GM10847 (cell line): ENCODE measurements around the gene AK8.

Source experiments
- POLR2A ChIP-seq: IDR thresholded peaks from 2 replicates; pipeline ENCODE4 v1.6.1; 2011; ENCODE audit not compliant: insufficient read length; ENCODE audit errors: extremely low read depth

Gene AK8

DNA sequence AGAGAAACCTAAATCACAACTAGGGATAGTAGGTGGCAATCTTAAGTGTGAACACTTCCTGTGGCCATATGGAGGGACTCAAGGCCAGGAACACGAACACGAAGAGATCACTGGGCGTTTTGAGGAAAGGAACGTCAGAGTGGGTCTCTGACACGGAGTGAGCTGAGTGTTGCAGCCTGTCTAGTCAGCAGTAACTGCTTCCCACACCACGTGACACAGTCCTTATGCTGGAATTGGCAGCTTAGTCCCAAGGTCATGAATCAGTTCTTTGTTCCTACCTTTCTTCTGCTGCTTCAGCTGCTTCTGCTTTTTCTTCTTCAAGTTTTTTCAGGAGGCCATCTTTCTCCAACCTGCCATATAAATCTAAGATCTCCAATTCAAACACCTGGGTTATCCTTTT, 18.8 kb upstream of the AK8 start:
- TF ChIP-seq POLR2A, result no peak

- no peak for TF ChIP-seq POLR2A
Observed at GRCh38 chr9:132896264-132896663, 18.2 kb upstream of the AK8 start.

DNA sequence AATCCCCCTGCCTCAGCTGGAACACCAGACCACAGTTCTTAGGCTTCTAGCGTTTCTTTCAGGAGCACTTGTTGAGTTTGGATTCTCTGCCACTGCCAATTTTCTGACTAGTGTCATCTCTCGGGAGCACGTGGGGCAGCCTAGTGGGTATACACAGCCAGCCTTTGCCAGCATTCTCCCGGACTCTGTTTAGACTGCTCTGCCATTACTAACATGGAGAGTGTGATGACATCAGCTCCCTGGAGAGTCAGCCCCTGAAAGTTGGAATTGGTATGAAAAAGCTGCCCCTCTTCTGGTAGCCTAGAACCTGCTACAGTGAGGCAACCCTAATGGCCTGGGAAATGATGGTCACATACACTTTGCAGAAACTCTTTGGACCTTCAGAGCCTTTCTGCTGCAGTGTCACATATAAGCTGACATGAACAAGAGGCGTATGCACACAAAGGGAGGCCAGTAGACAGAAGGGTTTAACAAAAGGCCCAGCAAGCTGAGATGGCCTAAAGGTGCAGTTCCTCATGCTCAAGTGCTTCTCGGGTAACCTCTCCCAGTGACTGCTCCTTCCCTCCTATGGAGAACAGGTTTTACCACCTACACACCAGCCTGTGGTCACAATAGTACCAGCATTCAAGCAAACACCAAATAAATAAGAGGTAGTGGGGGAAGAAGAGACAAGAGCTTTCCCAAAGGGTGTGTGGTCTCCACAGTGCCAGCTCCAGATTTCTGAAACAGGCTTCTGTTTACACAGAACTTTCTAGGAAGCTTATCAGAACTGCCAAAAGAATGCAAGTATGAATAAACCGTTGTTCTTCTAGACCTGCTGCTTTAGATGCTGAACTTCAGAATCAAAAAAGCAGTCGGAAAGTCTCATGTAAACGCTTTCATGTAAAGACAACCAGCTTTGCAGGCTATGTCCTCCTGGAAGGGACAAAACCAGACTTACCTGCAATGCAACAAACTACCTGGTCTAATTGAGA, 17.1 kb upstream of the AK8 start:
- TF ChIP-seq POLR2A, result no peak

GRCh38 chr9:132894346-132894745, 16.3 kb upstream of the AK8 start:
- no peak for TF ChIP-seq POLR2A

DNA sequence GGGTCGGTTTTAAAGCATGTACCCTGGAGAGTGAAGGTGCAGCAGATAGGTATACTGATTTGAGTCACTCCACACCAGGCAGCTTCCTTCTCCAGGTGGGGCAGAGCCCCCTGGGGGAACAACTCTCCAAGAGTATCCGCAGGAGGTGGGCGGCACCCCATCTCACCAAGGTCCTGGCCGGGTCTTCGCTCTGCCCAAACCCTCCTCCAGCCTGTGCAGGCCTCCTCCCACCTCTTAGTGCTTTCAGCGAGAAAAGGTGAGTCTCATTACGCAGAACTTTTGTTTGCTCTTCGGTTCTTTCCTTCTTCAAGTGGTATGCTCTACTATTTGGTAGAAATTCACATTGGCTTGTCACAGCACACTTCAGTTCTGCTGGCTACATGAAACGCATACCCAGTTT, 14.3 kb upstream of the AK8 start:
- no peak for TF ChIP-seq POLR2A

DNA sequence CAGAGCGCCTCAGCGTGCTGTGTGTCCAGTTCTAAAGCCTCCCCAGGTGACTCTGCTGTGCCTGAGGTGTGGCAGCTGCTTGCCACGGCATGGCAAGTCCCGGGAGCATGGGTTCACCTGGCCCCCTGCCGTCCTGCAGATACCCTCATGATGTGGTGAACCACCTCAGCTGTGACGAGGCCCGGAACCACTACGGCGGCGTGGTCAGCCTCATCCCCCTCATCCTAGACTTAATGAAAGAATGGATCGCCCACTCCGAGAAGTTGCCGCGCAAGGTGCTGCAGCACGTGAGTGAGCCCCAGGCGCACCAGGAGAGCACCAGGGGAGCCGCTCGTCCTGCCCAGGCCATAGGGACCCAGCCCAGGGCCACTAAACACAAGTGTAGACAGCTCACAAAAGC, 10.1 kb upstream of the AK8 start:
- no peak for TF ChIP-seq POLR2A

GRCh38 chr9:132887181-132888120, 9.4 kb upstream of the AK8 start:
- no peak for TF ChIP-seq POLR2A

GRCh38 chr9:132886334-132886725, 8.2 kb upstream of the AK8 start:
- no peak for TF ChIP-seq POLR2A

DNA sequence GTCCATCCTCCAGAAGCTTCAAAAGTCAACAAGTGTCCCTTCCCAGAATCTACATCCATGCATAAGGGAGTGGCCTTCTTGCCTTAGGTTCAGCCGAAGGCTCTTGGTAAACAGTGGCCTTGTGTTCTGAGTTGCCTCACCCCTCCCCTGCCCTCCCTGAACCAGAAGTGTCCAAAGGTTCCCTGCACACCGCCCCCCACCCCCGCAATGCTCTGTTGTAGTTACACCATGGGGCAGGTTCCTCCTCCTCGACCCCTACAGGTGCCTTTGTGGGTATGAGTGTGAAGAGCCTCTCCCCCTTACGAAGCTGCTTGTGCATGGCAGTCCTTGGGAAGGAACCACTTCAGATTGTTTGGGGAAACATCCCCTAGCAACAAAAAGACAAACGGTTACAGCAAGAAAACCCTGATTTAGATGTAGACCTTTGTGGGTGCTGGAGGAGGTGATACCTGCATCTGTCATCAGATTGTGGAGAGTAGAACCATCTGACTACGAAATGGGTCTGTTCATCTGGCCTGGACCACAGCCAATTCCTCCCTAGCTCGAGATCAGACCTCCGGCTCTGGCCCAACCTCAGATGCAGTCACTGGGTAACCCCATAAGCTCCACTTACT, 7.7 kb upstream of the AK8 start:
- no peak for TF ChIP-seq POLR2A

GRCh38 chr9:132883349-132884294, 5.5 kb upstream of the AK8 start:
- TF ChIP-seq POLR2A, result no peak

DNA sequence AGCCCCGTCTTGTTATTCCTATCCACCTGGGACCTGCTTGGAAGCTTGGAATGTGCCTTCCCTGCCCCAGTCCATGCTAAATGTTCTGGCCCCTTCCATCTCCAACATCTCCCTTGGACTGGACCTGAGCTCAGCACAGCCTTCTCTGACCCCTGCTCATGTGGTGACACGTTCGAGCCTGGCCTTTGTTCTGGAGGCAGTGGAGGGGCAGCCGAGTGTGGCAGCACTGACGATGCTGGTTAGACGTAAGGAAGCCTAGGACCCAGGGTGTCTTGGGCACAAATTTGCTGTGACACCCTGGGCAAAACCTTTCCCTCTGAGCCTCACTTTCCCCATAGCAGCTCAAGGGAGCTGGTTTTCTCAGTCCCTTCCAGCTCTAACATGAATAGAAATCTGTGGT, 4.5 kb upstream of the AK8 start:
- TF ChIP-seq POLR2A, result no peak

- TF ChIP-seq POLR2A, result no peak
Observed at GRCh38 chr9:132881826-132882225, 3.7 kb upstream of the AK8 start.

DNA sequence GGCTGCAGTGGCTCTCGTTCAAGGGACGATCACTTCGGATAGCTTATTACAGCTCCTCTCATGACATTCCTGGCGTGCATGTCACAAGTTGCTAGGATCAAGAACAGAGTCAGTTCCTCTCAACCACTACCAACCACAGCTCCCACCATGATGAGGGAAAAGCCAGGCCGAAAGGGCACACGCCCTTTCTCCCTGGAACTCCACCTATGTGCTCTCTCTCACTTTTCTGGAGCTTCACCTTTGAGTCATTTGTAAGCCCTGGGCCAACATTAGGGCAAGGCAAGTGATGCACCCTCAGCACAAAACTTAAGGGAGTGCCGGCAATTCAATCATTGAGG, 2.2 kb upstream of the AK8 start:
- no peak for TF ChIP-seq POLR2A
